ENCODE results near the gene PHF1.

The PHF1 gene

GRCh38 chr6:33421344-33421643 is 10.5 kb downstream of the PHF1 start:
- TF ChIP-seq CTCF (IDR thresholded peaks at IDR 0.05): no peak

GRCh38 chr6:33423777-33424176 is 13.0 kb downstream of the PHF1 start:
- TF ChIP-seq CTCF (IDR thresholded peaks at IDR 0.05): no peak

- TF ChIP-seq CTCF (IDR thresholded peaks at IDR 0.05): no peak
These were observed 14.2 kb downstream of the PHF1 start for GRCh38 chr6:33424855-33425667.

- peak; percentile 51; the same call in 1 of the 2 replicates for TF ChIP-seq CTCF (IDR thresholded peaks at IDR 0.05)
These were observed 15.1 kb downstream of the PHF1 start for GRCh38 chr6:33425668-33426577.

GRCh38 chr6:33426590-33427511 is 16.0 kb downstream of the PHF1 start:
- no peak for TF ChIP-seq CTCF (IDR thresholded peaks at IDR 0.05)

GRCh38 chr6:33427585-33428223 is 16.9 kb downstream of the PHF1 start:
- TF ChIP-seq CTCF (IDR thresholded peaks at IDR 0.05): no peak
